SH-SY5Y (cell line): ENCODE data around the gene MYO1H.

Source experiments
- GATA2 ChIP-seq: IDR thresholded peaks from 2 replicates; pipeline ENCODE4 v1.6.1; 2011; ENCODE audit warnings: mild to moderate bottlenecking, low read depth, low read length
- GATA3 ChIP-seq: IDR thresholded peaks from 2 replicates; pipeline ENCODE4 v1.6.1; 2011; ENCODE audit warnings: low read depth, mild to moderate bottlenecking, low read length, moderate library complexity

Gene MYO1H

DNA sequence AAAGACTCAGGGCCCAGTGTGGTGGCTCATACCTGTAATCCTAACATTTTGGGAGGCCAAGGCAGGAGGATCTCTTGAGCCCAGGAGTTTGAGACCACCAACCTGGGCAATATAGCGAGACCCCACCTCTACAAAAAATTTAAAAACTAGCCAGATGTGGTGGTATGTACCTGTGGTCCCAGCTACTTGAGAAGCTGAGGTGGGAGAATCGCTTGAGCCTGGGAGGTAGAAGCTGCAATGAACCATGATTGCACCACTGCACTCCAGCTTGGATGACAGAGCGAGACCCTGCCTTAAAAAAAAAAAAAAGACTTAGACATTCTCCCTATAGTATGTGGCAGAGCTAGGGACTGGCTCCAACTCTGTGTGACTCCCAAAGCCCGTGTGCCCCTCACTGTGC is 132.7 kb downstream of the MYO1H start:
- no peak for TF ChIP-seq GATA3
- TF ChIP-seq GATA2: no peak

GRCh38 chr12:109481863-109482262 is 134.2 kb downstream of the MYO1H start:
- no peak for TF ChIP-seq GATA2
- no peak for TF ChIP-seq GATA3

DNA sequence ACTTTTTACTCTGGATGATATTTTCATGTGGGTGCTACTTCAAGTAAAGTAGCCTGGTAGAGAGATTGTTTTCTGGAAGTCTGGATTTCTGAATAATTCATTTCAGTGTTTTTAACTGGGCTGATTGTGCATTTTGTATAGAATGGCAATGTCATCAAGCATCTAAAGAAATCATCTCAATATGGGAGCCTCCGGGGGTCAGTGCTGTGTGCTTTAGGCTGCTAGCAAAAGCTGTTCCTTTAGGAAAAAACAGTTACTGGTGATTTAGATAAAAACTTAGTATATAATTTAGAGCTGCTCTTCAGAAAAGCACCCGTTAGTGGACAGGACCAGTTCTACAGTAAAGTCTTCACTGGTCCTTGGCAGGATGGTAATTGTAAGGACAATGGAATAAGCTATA is 134.8 kb downstream of the MYO1H start:
- TF ChIP-seq GATA2: no peak
- TF ChIP-seq GATA3: no peak

- no peak for TF ChIP-seq GATA3
- TF ChIP-seq GATA2: no peak
Observed at GRCh38 chr12:109482894-109483293, 135.2 kb downstream of the MYO1H start.

DNA sequence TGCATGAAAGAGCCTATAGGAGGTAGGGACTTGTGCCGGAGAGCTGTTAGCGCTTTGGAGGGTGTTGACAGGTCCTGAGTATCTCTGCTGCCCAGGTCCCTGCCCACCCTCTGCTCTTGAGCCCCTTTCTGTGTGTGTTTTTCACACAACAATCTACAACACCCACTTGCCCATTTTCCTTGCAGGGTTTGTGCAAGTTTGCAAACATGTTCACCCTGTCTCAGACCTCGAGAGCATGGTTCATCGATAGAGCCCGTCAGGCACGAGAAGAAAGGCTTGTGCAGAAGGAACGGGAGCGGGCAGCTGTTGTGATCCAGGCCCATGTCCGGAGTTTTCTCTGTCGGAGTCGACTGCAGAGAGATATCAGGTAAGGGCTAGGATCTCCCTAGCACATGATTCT is 135.6 kb downstream of the MYO1H start:
- TF ChIP-seq GATA2 (no peak), GATA3 (no peak)

GRCh38 chr12:109485201-109485600 is 137.5 kb downstream of the MYO1H start:
- TF ChIP-seq GATA2 (no peak), GATA3 (no peak)

DNA sequence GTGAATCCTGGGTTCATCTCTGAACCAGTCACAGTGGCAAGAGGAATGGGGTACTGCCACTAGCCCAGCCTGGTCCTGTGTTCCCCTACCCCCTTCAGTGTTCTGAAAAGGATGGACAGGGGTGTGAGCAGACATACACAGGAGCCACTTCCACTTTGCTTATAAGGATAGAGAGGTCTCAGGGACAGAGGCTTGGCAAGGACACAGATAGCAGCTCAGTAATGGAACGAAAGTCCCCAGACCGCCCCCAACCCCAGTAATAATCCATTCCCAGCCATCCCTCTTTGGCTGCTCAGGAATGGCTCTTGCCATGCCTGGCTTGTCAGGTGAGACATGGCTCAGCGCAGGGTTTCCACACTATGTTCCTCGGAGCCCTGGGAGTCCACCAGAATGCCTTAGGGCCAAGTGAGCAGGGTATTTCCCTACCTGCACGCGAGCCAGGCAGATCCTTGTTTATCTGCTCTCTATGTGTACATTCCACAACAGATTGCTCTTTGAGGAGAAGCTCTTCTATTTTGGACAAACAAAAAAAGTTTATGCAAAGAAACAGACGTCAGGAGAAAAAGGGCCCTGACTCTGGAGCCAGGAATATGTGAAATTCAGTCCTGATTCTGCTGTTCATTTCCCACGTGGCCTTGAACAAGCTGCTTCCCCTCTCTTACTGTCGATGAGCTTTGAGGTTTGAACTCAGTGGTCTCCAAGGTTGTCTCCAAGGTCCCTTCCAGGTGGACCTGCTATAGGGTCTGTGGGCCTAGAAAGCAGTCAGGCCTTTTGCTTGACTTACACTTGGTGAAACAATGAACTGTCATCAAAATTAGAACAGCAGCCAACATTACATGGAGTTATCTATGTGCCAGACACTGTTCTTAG is 139.7 kb downstream of the MYO1H start:
- TF ChIP-seq GATA3 (no peak), GATA2 (no peak)

DNA sequence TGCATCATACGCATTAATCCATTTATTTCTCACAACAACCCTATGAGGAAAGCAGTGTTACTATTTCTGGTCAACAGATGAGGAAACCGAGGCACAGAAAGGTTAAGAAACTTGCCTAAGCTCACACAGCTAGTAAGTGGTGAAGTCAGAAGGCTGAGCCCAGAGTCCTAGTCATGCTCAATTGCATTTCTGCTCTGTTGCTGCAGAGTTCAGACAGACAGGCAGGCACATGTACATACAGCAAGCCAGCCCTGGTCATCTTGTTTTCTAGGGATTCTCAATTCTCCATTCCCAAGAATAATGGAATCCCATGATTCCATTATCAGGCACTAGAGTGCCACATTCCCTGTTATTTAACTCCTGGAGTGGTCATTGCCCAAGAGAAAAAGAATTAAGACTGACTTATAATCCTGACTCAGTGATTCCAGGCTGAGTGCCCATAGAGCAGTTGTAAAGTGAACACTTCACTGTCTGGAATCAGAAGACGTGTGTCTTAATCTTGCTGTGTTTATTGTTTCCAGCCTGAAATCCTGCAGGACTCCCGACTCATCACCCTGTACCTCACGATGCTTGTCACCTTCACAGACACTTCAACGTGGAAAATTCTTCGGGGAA is 140.5 kb downstream of the MYO1H start:
- TF ChIP-seq GATA2 (no peak), GATA3 (no peak)

DNA sequence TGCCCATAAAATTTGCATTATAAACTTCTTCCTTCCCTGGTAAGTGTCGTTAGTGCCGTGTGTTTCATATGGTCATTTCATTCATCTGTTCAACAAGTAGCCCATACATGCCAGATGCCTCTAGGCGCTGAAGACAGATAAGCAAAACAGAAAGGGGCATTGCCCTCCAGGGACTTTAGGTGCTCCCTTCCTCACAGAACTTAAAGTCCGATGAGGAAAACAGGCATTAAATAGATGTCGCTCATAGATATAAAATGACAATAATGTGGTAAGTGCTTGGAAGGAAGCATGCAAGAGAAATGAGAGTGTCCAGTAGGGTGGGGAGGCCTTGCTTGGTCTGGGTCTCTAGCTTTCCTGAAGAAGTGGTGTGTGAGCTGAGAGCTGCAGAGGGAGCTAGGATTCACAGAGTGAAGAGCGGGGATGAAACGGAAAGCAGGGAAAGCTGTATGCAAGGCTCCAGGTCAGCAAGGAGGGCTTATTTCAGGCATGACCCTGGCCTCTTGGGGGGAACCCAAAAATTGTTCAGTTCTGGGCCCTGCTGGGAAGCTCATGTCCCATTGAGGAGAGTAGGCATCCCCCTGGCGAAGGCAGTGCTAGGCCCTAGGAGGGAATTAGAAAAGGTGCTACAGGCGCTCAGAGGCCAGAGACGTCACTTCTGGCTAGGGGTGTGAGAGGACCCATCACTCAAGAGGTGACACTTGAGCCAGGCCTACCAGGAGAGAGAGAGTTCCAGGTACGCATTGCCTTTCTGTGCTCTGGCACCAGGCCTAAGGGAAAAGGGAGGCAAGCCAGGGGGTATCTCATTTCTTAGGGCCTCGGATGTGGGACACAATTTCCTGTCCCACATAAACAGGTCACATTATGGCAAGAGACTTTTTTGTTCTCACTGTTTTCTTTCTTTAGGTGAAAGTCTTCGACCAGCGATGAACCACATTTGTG is 141.6 kb downstream of the MYO1H start:
- TF ChIP-seq GATA3: no peak
- TF ChIP-seq GATA2: no peak

GRCh38 chr12:109489955-109490565 is 142.4 kb downstream of the MYO1H start:
- TF ChIP-seq GATA2: no peak
- TF ChIP-seq GATA3: no peak

- TF ChIP-seq GATA3 (no peak), GATA2 (no peak)
Observed at GRCh38 chr12:109491671-109492070, 144.0 kb downstream of the MYO1H start.

GRCh38 chr12:109492371-109492770 is 144.7 kb downstream of the MYO1H start:
- TF ChIP-seq GATA3 (no peak), GATA2 (no peak)

DNA sequence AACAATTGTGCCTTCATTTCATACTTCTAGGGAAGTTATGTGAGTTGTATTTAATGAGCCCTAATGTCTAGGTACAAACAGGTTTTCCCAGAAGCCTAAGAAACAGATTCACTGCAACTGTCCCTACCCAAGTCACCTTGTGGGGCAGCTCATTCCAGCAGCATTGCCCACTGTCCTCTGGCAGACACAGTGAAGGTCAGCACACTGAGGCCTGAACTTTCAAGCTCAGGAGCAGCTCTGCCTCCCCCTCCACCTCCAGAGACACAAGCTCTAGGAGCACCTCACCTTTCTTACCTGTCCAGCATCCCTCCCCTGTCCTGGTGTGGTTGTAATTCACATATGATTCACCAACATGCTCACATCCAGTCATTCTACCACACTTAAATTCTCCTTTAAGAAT is 145.4 kb downstream of the MYO1H start:
- TF ChIP-seq GATA3 (no peak), GATA2 (no peak)

- TF ChIP-seq GATA2 (no peak), GATA3 (no peak)
Observed at GRCh38 chr12:109493938-109494337, 146.2 kb downstream of the MYO1H start.
